GM18505 (cell line): ENCODE data around the gene HS3ST6.
"Not testable (repeated sequence)": the region's sequence is repeated elsewhere in the genome, so short reads cannot be mapped to it uniquely, and the experiment has no call there.

Source experiments
- ATAC-seq: cut with Tn5 transposase; IDR thresholded peaks from one replicate; pipeline ENCODE4 v1.9.1; 2021; ENCODE audit not compliant: unreplicated experiment
- POLR2A ChIP-seq: IDR thresholded peaks from 4 replicates; pipeline ENCODE4 v1.6.1; 2011; ENCODE audit warnings: borderline replicate concordance; ENCODE audit not compliant: insufficient read depth, insufficient read length; ENCODE audit errors: extremely low read depth

Gene HS3ST6

DNA sequence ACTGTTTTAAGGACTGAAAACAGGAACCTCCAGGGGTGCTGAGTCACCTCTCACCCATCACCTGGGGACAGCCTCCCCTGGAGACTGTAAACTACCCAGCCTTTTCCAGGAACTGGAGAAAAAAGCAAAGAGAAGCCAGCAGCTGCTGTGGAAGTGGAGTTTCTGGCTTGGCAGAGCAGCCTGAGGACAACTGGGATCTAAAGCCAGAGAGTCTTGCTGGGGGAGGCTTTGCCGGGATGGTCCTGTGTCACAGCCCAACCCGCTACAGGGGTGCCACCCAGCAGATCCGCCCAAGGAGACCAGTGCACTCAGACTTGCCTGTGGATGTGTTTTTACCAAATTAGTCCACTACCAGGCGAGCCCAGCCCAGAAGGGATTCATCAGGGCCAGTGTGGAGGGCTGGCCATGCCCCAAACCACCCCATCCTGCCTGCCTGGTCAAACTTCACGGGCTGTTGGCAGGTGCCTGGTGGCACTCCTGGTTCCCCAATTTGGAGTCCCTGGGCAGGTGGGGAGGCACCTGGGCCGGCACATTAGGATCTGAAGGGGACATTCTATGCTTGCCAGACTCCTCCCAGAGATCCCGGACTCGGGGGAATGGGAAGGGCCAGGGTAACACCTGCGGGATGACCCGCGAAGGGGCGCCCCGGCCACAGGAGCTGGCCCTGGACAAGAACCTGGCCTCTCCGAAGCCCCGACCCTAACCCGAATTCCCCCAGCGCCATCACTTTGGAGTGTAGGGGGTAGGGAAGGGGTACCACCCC lies 24.0 kb upstream of the HS3ST6 start:
- no peak for TF ChIP-seq POLR2A
- ATAC-seq, result no peak

DNA sequence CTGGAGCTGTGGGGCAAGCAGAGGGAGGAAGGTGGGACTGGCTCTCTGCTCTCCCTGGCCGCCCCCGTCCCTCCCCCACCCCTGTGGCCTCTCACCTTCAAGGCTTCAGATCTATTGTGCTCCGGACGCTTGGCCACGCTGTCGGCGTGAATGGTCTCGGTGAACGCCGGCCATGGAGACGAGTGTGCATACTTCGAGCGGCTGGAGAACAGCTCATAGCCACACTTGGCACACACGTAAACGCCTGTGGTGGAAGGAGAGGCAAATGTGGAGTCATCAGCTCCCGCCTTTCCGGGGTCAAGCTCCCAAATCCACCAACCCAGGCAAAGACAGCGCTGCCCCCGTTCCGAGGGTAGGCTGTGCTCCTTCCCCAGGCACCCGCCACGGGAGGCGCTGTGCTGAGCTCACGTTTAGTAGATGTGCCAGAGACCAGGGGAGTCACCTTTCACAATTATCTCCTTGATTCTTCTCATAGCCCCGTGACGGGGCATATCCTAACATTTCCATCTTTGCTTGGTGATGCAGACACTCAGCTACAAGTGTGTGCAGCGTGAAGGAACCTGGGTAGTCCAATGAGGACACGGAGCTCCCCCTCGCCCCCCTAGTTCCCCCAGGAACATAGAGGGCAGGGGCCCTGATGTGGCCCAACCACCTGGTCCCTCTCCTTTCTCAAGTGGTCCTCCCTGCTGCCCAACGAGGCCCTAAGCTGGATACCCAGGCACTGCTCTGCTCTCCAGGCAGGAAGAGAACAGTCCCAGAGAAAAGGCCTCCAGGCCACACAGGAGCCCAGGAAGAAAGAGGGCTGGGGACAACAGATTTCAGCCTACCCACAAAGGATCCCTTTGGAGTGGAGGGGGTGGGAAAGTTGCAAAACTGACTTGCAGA lies 23.2 kb upstream of the HS3ST6 start:
- ATAC-seq, result no peak
- no peak for TF ChIP-seq POLR2A

DNA sequence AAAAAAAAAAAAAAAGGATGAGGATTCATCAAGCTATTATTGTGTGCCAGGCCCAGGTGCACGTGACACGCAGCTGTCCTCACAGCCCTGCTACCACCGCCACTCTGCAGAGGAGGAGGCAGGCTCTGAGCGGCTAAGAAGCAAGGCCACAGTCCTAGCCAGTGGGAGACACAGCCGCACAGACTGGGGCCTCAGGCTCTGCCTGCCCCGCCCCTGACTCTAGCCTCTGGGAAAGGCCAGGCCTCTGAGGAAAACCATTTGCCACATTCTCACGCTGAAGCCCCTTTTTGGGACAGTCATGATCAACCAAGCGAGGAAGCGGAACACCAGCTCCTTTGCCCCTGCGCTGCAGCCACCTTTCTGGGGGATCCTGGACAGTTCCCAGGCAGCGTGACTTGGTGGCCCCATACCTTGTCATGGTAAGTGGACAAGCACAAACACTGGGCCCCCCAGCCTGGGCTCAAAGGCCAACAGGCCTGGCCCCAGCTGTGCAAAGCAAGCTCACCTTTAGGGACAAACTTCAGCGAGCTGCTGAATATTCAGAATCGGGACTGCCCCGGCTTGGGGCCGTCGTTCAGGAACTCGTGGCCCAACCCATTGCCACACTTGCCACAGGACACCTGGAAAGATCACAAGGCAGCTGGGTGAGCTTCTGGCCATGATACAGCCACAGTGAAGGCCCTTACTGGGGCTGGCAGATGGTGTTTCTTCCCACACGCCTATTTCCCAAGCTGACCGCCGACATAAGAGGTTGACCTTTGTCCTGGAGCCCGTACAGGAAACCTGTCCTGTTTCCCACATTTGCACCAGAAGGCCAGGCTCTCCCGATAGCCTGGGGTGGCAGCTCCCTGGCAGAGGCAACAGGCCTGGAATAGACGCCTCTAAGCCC lies 22.3 kb upstream of the HS3ST6 start:
- no peak for TF ChIP-seq POLR2A
- no peak for ATAC-seq

DNA sequence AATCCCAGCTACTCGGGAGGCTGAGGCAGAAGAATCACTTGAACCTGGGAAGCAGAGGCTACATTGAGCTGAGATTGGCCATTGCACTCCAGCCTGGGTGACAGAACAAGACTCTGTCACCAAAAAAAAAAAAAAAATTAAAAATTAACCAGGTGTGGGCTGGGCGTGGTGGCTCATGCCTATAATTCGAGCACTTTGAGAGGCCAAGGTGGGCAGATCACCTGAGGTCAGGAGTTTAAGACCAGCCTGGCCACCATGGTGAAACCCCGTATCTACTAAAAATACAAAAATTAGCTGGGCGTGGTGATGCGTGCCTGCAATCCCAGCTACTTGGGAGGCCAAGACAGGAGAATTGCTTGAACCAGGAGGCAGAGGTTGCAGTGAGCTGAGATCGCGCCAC lies 21.6 kb upstream of the HS3ST6 start:
- ATAC-seq, result not testable (repeated sequence)

DNA sequence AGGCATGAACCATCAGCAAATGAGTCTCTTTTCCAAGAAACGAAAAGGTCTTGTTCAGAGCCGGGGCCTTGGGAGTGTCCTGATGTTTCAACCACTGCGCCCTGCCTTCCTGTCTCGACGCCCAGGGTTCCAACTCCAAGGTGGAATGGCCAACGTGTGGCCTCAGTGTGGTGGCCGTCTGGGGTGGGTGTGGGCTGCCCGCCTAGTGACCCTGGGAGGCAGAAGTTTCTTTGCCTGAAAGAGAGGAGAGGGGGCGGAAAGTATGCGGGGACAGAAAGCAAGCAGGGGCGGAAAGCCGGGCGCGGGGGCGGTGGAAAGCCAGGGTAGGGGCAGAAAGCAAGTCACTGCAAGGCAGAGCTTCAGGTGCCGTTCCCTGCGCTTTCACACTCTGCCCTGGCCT lies 20.7 kb upstream of the HS3ST6 start:
- no peak for TF ChIP-seq POLR2A
- no peak for ATAC-seq

DNA sequence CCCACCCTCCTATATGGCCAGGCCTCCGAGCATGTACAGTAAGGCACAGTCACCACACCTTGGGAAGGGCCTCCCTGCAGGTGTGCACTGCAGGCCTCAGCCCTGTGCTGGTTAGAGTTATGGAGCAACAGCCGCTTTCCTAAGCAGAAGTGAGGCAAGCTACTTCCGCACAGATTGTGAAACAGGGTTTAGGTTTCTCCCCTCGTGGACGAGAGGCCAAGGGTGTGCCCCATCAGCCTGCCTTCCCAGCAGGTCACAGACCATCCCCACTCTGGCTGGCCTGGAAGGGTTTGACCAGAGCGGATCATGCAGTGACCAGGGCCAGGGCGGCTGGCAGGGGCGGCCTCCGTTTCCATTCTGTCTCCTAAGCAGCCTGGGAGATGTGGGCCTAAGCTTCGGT lies 20.1 kb upstream of the HS3ST6 start:
- no peak for TF ChIP-seq POLR2A
- ATAC-seq, result no peak

DNA sequence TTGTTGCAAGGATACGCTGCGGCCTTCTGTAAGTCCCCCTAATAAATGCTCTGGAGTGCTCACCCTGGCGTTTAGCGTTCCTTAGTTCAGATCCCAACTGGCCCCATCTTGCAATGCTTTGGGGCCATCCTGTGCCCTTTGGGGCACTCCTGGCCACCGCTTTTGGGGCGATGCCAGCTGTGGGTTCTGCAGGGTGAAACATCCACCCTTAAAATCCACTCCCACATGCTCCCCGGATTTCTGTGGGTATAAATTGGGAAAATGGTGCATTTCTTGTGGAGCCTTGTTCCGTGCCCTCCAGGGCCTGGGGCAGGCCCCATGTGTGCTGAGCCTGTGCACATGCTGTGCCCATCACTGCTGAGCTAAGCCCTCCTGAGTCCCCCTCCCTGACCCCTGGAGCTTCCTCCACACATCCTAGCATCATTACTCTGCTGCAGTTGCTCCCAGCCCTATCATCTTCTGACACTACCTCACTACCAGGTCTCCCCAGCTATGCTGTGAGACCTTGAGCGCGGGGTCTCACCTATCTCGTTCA lies 18.8 kb upstream of the HS3ST6 start:
- ATAC-seq, result no peak
- no peak for TF ChIP-seq POLR2A

DNA sequence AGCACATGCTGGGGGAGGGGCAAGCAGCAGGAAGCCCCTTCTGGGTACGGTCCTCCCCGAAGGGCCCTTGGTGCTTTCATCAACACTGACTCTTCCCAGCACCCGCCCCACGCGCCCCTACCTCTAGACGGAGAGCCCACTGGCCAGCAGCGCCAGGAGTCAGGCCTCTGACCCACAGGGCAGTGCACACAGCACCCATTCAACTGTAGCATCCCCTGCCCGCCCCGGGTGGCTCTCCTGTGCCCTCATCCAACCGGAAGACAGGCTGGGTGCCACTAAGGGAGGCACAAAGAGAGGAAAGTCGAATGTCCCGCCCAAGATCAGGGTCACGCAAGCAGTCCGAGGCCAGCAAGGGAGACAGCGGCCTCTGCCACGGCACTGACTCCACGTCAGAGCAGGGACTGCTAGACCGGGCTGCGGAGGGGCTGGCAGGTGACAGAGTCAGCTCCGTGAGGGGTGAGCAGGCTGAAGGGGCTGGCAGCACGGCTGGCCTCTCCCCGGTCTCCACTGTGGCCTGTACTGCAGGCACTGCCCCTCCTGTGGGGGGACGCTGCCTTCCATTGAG lies 15.0 kb upstream of the HS3ST6 start:
- no peak for ATAC-seq
- TF ChIP-seq POLR2A, result no peak

DNA sequence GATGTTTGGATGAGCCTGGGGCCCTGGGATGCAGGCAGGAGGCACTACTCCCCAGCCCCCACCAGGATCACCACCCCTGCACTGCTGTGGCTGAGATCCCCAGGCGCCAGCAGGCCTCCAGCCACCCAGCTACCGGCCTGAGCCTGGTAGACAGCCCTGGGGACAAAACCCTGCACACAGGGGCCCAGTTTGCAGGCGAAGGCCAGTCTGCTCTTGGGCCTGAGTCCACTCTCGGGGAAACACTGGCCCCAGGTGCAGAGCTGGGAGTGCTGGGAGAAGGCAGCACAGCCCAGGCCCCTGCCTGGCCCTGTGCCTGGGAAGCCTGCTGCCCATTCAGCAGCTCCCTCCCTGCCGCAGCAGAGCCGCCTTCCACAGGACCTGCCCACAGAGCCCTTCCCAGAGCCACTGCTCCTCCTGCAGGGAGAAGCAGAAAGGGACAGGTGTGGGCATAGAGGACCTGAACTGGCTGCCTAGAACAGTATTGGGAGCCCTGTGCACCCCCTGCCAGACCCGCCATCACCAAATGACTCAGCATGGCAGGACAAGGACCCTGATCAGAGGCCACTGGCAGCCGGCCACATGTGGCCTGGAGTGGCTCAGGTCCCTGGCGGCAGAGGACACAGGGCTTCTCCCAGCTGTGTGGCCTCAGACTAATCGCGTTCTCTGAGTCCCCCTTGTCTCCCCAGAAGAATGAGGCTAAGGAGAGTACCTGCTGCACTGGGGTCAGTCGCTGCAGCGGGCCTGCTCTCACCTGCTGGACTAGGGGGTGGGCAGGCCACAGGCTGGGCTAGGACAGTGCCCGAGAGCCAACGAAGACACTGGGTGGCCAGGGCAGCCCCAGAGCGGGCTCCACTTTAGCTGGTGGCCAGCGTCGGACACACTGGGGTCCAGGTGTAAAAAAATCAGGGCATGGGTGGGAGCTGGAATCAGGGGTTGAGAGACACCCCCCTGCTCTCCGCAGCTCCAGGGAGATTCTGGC lies 14.1 kb upstream of the HS3ST6 start:
- no peak for TF ChIP-seq POLR2A
- no peak for ATAC-seq

DNA sequence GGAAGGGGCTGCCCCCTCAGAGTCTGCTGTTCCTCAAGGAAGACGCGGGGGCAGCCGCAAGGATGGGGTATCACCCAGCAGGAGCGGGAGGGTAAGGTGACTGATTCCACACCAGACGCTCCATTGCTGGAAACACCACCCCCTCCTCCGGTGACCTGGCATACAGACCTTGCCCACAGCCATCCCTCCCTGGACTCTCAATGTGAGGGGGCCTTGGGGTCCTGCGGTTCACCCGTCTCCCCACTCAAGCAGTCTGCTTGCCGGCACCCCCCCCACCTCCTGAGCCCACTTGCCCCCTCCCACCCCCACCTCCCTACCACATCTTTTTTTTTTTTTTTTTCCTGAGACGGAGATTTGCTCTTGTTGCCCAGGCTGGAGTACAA lies 12.1 kb upstream of the HS3ST6 start:
- no peak for ATAC-seq
- TF ChIP-seq POLR2A, result no peak

DNA sequence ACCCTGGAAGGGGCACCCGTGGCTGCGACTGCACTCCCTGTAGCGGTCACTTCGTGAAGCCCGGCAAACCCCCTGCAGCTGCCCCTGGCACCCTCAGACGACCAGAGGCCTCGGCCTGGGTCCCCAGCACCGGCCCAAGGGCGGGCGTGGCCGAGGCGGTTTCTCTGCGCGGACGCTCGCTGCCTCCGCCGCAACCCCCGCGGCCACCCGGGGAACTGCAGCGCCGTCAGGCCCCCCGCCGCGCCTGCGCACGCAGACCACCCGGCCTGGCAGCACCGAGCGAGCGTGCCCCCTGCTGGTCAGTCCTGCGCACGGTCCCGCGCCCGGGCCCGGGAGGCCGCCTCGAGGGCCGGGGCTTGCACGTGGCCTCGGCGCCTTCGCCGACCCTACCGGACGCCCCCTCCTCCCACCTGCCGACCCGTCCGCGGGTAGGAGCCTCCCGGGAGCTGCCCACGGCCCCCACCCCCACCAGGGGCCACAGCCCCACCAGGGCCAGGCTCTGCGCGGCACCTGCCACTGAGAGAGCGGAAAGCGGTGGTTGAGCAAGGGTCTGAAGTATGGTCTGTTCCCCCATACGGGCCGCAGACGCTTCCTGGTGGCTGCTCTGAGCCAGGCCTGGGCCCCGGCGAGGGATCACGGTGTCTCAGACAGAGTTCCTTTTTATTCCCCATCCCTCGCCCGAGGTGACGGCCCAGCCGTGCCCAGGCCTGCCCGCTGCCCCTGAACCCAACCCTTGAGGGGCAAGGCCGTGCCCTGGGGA lies 11.5 kb upstream of the HS3ST6 start:
- peak; percentile 87 for ATAC-seq
- TF ChIP-seq POLR2A, result no peak
